Endothelial cell of umbilical vein (primary cell): ENCODE measurements around the gene KCNIP1.

Source experiments
- FOS ChIP-seq: IDR thresholded peaks from 2 replicates; pipeline ENCODE4 v1.6.1; 2011; ENCODE audit warnings: mild to moderate bottlenecking, low read length, moderate library complexity, borderline replicate concordance; ENCODE audit not compliant: insufficient read depth
- MYC ChIP-seq: IDR thresholded peaks from one replicate; pipeline ENCODE4 v1.6.1; 2011; ENCODE audit warnings: mild to moderate bottlenecking, low read depth, low read length
- POLR2A ChIP-seq: IDR thresholded peaks from 2 replicates; pipeline ENCODE4 v1.6.1; 2012; ENCODE audit warnings: low read depth, mild to moderate bottlenecking, control low read depth, low read length
- TF ChIP-seq, protein P1 (sequence below), 2 donors: IDR thresholded peaks; 1 replicate in 1 of 2; 2 replicates in 1 of 2; pipeline ENCODE4 v1.5.1; 2011; ENCODE audit warnings: low read length in 2 of 2, mild to moderate bottlenecking in 2 of 2, moderate library complexity in 2 of 2, control low read depth in 1 of 2, inconsistent platforms in 1 of 2, low read depth in 1 of 2; ENCODE audit not compliant: insufficient read depth in 1 of 2; ENCODE audit errors: extremely low read depth in 1 of 2

DNA sequence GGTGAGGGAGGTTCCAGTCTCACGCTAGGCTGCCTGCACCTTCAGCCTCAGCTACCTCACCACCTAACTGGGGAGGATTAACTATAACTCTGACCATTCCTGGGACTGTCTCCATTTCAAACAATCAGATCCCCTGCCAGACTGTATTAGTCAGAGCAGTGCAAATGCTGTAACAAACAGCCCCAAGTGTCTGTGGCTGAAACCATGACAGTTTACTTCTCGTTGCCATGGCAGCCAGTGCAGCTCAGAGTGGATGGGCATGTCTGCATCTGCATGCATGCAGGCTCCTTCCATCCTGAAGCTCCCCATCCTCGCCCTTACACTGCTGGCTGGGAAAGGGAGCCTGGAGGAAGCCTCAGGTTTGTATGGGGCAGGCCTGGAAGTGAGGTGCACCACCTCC lies 86.7 kb downstream of the KCNIP1 start:
- TF ChIP-seq, protein P1, sequence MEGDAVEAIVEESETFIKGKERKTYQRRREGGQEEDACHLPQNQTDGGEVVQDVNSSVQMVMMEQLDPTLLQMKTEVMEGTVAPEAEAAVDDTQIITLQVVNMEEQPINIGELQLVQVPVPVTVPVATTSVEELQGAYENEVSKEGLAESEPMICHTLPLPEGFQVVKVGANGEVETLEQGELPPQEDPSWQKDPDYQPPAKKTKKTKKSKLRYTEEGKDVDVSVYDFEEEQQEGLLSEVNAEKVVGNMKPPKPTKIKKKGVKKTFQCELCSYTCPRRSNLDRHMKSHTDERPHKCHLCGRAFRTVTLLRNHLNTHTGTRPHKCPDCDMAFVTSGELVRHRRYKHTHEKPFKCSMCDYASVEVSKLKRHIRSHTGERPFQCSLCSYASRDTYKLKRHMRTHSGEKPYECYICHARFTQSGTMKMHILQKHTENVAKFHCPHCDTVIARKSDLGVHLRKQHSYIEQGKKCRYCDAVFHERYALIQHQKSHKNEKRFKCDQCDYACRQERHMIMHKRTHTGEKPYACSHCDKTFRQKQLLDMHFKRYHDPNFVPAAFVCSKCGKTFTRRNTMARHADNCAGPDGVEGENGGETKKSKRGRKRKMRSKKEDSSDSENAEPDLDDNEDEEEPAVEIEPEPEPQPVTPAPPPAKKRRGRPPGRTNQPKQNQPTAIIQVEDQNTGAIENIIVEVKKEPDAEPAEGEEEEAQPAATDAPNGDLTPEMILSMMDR (IDR thresholded peaks at IDR 0.05; ENCODE audit: extremely low read depth in 1 of 2, insufficient read depth in 1 of 2, low read depth in 1 of 2, low read length in 2 of 2), result no peak
- no peak for TF ChIP-seq MYC
- TF ChIP-seq POLR2A, result no peak
- no peak for TF ChIP-seq FOS
